ENCODE measurements around the gene EED. TPM values are rescaled to one million over a fixed set of nuclear protein-coding genes. Genes with fewer than 3 reads are reported as not detected.

EED gene
- total RNA-seq, 1 experiment from 2014 or later: 25.2 TPM

DNA sequence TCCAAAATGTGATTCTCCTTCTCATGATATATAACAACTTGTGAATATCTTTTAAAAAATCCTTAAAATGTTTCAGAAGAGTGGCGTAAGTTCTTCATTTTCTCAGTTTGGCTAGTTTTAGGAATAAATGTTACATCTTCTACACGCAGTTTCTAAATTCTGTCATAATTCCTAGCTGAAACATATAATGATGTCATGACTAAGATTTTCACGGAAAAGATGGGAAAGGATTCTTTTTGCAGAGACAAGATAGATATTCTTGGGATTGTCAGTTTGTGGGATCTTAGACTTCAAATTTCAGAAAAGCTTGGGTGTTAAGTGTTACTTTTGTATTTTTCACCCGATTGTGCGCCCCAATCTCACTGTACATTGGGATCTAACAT, 1.7 kb downstream of the EED start:
- H3K9ac ChIP-seq (ENCODE audit: low read length): peak overlapping the region; percentile 86
- no peak for TF ChIP-seq SRF (IDR thresholded peaks at IDR 0.05; ENCODE audit: low read depth)
- TF ChIP-seq FOSL1 (IDR thresholded peaks at IDR 0.05; ENCODE audit: low read depth): no peak
- no peak for TF ChIP-seq POLR2AphosphoS5 (IDR thresholded peaks at IDR 0.05; ENCODE audit: low read depth, low read length)
- no peak for TF ChIP-seq ZFX (IDR thresholded peaks at IDR 0.05)
- no peak for TF ChIP-seq ELF1 (IDR thresholded peaks at IDR 0.05; ENCODE audit: borderline replicate concordance, low read depth)
- TF ChIP-seq YY1 (IDR thresholded peaks at IDR 0.05; ENCODE audit: extremely low read depth, insufficient replicate concordance, low read depth, low read length): no peak
- TF ChIP-seq JUND (IDR thresholded peaks at IDR 0.05): no peak
- no peak for TF ChIP-seq RAD21 (IDR thresholded peaks at IDR 0.05; ENCODE audit: low read depth)
- TF ChIP-seq, protein P1, sequence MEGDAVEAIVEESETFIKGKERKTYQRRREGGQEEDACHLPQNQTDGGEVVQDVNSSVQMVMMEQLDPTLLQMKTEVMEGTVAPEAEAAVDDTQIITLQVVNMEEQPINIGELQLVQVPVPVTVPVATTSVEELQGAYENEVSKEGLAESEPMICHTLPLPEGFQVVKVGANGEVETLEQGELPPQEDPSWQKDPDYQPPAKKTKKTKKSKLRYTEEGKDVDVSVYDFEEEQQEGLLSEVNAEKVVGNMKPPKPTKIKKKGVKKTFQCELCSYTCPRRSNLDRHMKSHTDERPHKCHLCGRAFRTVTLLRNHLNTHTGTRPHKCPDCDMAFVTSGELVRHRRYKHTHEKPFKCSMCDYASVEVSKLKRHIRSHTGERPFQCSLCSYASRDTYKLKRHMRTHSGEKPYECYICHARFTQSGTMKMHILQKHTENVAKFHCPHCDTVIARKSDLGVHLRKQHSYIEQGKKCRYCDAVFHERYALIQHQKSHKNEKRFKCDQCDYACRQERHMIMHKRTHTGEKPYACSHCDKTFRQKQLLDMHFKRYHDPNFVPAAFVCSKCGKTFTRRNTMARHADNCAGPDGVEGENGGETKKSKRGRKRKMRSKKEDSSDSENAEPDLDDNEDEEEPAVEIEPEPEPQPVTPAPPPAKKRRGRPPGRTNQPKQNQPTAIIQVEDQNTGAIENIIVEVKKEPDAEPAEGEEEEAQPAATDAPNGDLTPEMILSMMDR (IDR thresholded peaks at IDR 0.05 in 2 of 3, conservative IDR thresholded peaks at IDR 0.05 in 1 of 3; ENCODE audit: borderline replicate concordance in 1 of 3, insufficient read depth in 1 of 3, low read depth in 2 of 3, low read length in 2 of 3): no peak
- TF ChIP-seq EZH2phosphoT487 (IDR thresholded peaks at IDR 0.05; ENCODE audit: borderline replicate concordance): no peak
- TF ChIP-seq CBX3 (IDR thresholded peaks at IDR 0.05; ENCODE audit: low read depth): no peak
- TF ChIP-seq, protein P2, sequence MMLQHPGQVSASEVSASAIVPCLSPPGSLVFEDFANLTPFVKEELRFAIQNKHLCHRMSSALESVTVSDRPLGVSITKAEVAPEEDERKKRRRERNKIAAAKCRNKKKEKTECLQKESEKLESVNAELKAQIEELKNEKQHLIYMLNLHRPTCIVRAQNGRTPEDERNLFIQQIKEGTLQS (IDR thresholded peaks at IDR 0.05): no peak
- TF ChIP-seq, protein P3, sequence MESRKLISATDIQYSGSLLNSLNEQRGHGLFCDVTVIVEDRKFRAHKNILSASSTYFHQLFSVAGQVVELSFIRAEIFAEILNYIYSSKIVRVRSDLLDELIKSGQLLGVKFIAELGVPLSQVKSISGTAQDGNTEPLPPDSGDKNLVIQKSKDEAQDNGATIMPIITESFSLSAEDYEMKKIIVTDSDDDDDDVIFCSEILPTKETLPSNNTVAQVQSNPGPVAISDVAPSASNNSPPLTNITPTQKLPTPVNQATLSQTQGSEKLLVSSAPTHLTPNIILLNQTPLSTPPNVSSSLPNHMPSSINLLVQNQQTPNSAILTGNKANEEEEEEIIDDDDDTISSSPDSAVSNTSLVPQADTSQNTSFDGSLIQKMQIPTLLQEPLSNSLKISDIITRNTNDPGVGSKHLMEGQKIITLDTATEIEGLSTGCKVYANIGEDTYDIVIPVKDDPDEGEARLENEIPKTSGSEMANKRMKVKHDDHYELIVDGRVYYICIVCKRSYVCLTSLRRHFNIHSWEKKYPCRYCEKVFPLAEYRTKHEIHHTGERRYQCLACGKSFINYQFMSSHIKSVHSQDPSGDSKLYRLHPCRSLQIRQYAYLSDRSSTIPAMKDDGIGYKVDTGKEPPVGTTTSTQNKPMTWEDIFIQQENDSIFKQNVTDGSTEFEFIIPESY (IDR thresholded peaks at IDR 0.05; ENCODE audit: extremely low read depth, insufficient replicate concordance, low read length): no peak
- TF ChIP-seq EZH2 (IDR thresholded peaks at IDR 0.05): no peak
- TF ChIP-seq, protein P4, sequence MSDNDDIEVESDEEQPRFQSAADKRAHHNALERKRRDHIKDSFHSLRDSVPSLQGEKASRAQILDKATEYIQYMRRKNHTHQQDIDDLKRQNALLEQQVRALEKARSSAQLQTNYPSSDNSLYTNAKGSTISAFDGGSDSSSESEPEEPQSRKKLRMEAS (IDR thresholded peaks at IDR 0.05): no peak
- no peak for TF ChIP-seq TCF7L2 (IDR thresholded peaks at IDR 0.05; ENCODE audit: borderline replicate concordance, extremely low read depth, insufficient read depth, insufficient read length)
- no peak for TF ChIP-seq CEBPB (IDR thresholded peaks at IDR 0.05; ENCODE audit: low read depth)
- TF ChIP-seq ZNF274 (IDR thresholded peaks at IDR 0.05; ENCODE audit: low read depth, low read length): no peak
- TF ChIP-seq SP1 (IDR thresholded peaks at IDR 0.05; ENCODE audit: low read depth): no peak
- TF ChIP-seq, protein P5, sequence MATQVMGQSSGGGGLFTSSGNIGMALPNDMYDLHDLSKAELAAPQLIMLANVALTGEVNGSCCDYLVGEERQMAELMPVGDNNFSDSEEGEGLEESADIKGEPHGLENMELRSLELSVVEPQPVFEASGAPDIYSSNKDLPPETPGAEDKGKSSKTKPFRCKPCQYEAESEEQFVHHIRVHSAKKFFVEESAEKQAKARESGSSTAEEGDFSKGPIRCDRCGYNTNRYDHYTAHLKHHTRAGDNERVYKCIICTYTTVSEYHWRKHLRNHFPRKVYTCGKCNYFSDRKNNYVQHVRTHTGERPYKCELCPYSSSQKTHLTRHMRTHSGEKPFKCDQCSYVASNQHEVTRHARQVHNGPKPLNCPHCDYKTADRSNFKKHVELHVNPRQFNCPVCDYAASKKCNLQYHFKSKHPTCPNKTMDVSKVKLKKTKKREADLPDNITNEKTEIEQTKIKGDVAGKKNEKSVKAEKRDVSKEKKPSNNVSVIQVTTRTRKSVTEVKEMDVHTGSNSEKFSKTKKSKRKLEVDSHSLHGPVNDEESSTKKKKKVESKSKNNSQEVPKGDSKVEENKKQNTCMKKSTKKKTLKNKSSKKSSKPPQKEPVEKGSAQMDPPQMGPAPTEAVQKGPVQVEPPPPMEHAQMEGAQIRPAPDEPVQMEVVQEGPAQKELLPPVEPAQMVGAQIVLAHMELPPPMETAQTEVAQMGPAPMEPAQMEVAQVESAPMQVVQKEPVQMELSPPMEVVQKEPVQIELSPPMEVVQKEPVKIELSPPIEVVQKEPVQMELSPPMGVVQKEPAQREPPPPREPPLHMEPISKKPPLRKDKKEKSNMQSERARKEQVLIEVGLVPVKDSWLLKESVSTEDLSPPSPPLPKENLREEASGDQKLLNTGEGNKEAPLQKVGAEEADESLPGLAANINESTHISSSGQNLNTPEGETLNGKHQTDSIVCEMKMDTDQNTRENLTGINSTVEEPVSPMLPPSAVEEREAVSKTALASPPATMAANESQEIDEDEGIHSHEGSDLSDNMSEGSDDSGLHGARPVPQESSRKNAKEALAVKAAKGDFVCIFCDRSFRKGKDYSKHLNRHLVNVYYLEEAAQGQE (IDR thresholded peaks at IDR 0.05; ENCODE audit: low read depth): no peak
- no TSS peak for BruUV-seq (replicated peaks)
- no peaks in the 10 kb centered on the region for H3K9me3 ChIP-seq (ENCODE audit: control insufficient read depth in 1 of 2, insufficient read depth in 1 of 2, low read depth in 1 of 2, low read length in 2 of 2)
- ChIA-PET POLR2A (no interaction called here), CTCF (no interaction called here), RAD21 (ENCODE audit: low non-redundant PET in 1 of 2, low total read pairs in 2 of 2, uncharacterized antibody in 2 of 2, unreplicated experiment in 2 of 2) (no interaction called here)
- H3K4me3 ChIP-seq (replicated peaks in 1 of 2; ENCODE audit: low read depth in 1 of 2, low read length in 2 of 2): peak overlapping the region; percentile 92 to 97
- H3K4me1 ChIP-seq (ENCODE audit: control insufficient read depth in 1 of 2, insufficient read depth in 2 of 2, low read length in 2 of 2): peaks cover 7 to 25% of the 10 kb centered on the region in 2 experiments
- no peaks in the 10 kb centered on the region for H3K27me3 ChIP-seq (ENCODE audit: insufficient read depth, low read length)
- intact Hi-C loops (cut with micrococcal nuclease): no loop called here
- DNase-seq (ENCODE audit: low read depth, low spot score) (no peak), ATAC-seq (no peak)
- peak overlapping the region; percentile 86 for H3K4me2 ChIP-seq (ENCODE audit: low read length)
- H4K20me1 ChIP-seq (ENCODE audit: insufficient read depth): peaks cover 16% of the 10 kb centered on the region; the same call in 1 of the 2 replicates
- no peak overlapping the region for H3K27ac ChIP-seq (ENCODE audit: low read depth, low read length)
- H2AFZ ChIP-seq (ENCODE audit: low read depth, low read length, poor library complexity, severe bottlenecking): no peak overlapping the region
- no peaks in the 10 kb centered on the region for H3K9me2 ChIP-seq (ENCODE audit: insufficient read depth)
- peaks cover 62% of the 10 kb centered on the region for H3K79me2 ChIP-seq (ENCODE audit: insufficient read depth, low read length)
- H3K36me3 ChIP-seq (ENCODE audit: control insufficient read depth in 1 of 2, insufficient read depth in 2 of 2, low read length in 2 of 2): peaks cover 1 to 2% of the 10 kb centered on the region in 2 experiments; a peak in 2 of 4 replicates

Data from HCT116 (cell line).